Nephron (organoid): ENCODE results near the gene CLEC3B.
"Not testable (repeated sequence)": the region's sequence is repeated elsewhere in the genome, so short reads cannot be mapped to it uniquely, and the experiment has no call there.

Experiments
- H3K27ac Mint-ChIP-seq, 3 experiments: 2 replicates each; pipeline ENCODE4 v1.8.0; 2020; ENCODE audit warnings: mixed read lengths in 3 of 3, mild to moderate bottlenecking in 2 of 3, moderate library complexity in 1 of 3
- H3K27me3 Mint-ChIP-seq: 2 replicates; pipeline ENCODE4 v1.8.0; 2021; ENCODE audit warnings: low read depth, mild to moderate bottlenecking, moderate library complexity, mixed read lengths
- H3K36me3 Mint-ChIP-seq: 2 replicates; pipeline ENCODE4 v1.8.0; 2020; ENCODE audit warnings: low read depth, mixed read lengths
- H3K4me1 Mint-ChIP-seq: 2 replicates; pipeline ENCODE4 v1.8.0; 2020; ENCODE audit warnings: mixed read lengths
- H3K4me3 Mint-ChIP-seq, 3 experiments: 2 replicates each; pipeline ENCODE4 v1.8.0; 2020; ENCODE audit warnings: mild to moderate bottlenecking in 3 of 3, mixed read lengths in 3 of 3, moderate library complexity in 2 of 3
- H3K9me3 Mint-ChIP-seq: 2 replicates; pipeline ENCODE4 v1.8.0; 2020; ENCODE audit warnings: mixed read lengths
- TF ChIP-seq, protein P1 (sequence below), 3 experiments: fragments of 200-600 bp; sonication (generic); IDR thresholded peaks; one replicate each; pipeline ENCODE4 v1.5.0; 2021; ENCODE audit warnings: antibody characterized with exemption in 3 of 3; ENCODE audit not compliant: unreplicated experiment in 3 of 3

The CLEC3B gene

DNA sequence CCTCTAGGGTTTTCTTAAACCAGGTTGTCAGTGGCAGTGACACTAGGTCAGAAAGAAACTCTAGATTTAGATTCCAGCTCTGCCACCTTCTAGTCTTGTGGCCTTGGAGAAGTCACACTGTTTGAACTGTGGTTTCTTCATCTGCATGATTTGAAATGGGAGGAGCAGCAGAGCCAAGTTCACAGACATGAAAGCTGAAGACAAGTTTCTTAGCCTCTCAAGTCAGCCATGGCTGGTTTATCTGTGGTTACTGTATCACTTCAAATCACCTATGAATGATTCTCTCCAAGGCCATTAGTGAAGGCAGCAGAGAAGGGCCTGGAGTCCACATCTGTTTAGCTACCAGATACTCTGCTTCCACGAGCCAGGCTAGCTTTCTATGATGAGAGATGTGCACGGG lies 15.6 kb downstream of the CLEC3B start:
- Mint-ChIP-seq H3K4me1 (peaks cover 16% of the 10 kb centered on the region), H3K27ac (no peak overlapping the region), H3K36me3 (no peaks in the 10 kb centered on the region), H3K4me3 (no peak overlapping the region), H3K27me3 (peaks cover 31% of the 10 kb centered on the region), H3K9me3 (no peaks in the 10 kb centered on the region)
- TF ChIP-seq, protein P1, sequence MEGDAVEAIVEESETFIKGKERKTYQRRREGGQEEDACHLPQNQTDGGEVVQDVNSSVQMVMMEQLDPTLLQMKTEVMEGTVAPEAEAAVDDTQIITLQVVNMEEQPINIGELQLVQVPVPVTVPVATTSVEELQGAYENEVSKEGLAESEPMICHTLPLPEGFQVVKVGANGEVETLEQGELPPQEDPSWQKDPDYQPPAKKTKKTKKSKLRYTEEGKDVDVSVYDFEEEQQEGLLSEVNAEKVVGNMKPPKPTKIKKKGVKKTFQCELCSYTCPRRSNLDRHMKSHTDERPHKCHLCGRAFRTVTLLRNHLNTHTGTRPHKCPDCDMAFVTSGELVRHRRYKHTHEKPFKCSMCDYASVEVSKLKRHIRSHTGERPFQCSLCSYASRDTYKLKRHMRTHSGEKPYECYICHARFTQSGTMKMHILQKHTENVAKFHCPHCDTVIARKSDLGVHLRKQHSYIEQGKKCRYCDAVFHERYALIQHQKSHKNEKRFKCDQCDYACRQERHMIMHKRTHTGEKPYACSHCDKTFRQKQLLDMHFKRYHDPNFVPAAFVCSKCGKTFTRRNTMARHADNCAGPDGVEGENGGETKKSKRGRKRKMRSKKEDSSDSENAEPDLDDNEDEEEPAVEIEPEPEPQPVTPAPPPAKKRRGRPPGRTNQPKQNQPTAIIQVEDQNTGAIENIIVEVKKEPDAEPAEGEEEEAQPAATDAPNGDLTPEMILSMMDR (IDR thresholded peaks at IDR 0.05; ENCODE audit: unreplicated experiment in 3 of 3): no peak

- H3K27ac Mint-ChIP-seq: no peak overlapping the region
- H3K4me3 Mint-ChIP-seq: no peak overlapping the region
- peaks cover 29% of the 10 kb centered on the region for H3K27me3 Mint-ChIP-seq
Observed at GRCh38 chr3:45042162-45042561, 16.1 kb downstream of the CLEC3B start.

DNA sequence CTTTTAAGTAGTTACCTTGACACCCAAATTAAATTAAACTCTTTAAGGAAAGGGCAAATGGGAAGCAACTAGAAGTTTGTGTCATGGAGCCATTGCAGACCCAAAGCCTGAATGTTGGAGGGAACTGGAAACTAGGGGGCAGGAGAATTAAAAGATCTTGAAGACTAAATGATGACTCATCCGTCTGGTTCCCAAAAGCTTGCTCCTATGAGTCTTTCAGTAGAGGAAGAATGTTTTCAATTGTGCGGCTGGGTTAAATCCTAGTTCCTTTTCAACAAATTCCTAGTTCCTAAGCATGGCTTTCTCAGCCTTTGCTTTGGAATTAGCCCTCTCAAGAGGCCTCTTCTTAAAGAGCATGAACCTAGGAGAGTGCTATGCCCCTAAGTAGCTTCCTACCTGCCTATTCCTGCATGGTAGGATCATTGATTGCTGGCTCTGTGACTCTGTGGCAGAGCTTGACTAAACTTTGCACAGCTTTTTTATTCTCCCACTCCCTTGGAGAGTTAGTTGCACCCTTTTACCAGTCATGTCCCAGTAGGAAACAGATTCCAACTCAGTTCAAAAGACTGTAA lies 17.7 kb downstream of the CLEC3B start:
- Mint-ChIP-seq H3K36me3 (no peaks in the 10 kb centered on the region), H3K4me3 (no peak overlapping the region), H3K27ac (no peak overlapping the region), H3K4me1 (peaks cover 1% of the 10 kb centered on the region), H3K27me3 (peaks cover 34% of the 10 kb centered on the region), H3K9me3 (no peaks in the 10 kb centered on the region)
- TF ChIP-seq, protein P1 (IDR thresholded peaks at IDR 0.05; ENCODE audit: unreplicated experiment in 3 of 3): no peak

More at GRCh38 chr3:45042162-45042561, 16.1 kb downstream of the CLEC3B start:
- TF ChIP-seq, protein P1 (IDR thresholded peaks at IDR 0.05; ENCODE audit: unreplicated experiment in 3 of 3): no peak
- Mint-ChIP-seq H3K9me3 (no peaks in the 10 kb centered on the region), H3K36me3 (no peaks in the 10 kb centered on the region), H3K4me1 (peaks cover 11% of the 10 kb centered on the region)

DNA sequence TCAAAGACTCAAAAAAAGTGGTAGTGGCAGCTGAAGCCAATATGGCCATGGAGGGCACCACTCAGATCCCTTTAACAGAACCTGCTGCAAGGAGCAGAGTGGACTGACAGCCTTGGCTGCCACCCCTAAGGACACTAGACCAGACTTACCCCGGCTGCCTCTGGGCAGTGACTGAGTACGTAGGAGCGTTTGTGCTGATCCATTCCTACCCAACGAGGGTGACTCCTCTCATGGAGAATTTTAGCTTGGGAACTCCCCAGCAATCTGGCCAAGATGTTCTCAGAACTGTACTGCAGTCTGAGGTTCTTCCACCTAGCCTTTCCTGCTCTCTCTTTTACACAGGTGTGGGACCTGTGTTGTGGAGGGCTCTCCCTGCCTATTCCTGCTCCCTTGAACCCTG lies 22.1 kb downstream of the CLEC3B start:
- Mint-ChIP-seq H3K4me1 (no peaks in the 10 kb centered on the region), H3K27ac (no peak overlapping the region), H3K4me3 (no peak overlapping the region), H3K27me3 (peaks cover 34% of the 10 kb centered on the region), H3K9me3 (no peaks in the 10 kb centered on the region), H3K36me3 (no peaks in the 10 kb centered on the region)
- TF ChIP-seq, protein P1 (IDR thresholded peaks at IDR 0.05; ENCODE audit: unreplicated experiment in 3 of 3): no peak

DNA sequence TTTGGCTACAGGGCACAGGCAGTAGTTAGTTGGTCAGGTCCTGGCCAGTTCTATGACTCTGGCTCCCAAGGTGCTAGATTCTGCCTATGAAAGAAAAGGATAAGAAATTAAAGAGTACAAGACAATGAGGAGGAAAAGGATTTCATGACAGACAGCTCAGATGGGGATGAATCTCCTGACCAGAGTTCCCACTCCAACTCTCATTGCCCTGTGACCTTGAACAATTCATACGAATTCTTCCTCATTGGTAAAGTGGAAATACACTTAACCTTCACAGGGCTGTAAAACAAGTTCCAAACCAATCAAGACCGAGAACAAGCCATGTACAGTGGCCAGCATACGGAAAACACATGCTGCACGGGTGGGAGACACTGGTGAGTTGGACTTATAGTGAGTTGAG lies 23.7 kb downstream of the CLEC3B start:
- H3K9me3 Mint-ChIP-seq: no peaks in the 10 kb centered on the region
- no peak overlapping the region for H3K4me3 Mint-ChIP-seq
- H3K4me1 Mint-ChIP-seq: peaks cover 5% of the 10 kb centered on the region
- H3K36me3 Mint-ChIP-seq: no peaks in the 10 kb centered on the region
- no peak overlapping the region for H3K27ac Mint-ChIP-seq
- TF ChIP-seq, protein P1 (IDR thresholded peaks at IDR 0.05; ENCODE audit: unreplicated experiment in 3 of 3): no peak
- peaks cover 34% of the 10 kb centered on the region for H3K27me3 Mint-ChIP-seq

GRCh38 chr3:45051685-45052084 lies 25.6 kb downstream of the CLEC3B start:
- Mint-ChIP-seq H3K4me3 (no peak overlapping the region), H3K36me3 (no peaks in the 10 kb centered on the region), H3K27ac (no peak overlapping the region), H3K4me1 (peaks cover 18% of the 10 kb centered on the region), H3K27me3 (peaks cover 28% of the 10 kb centered on the region), H3K9me3 (no peaks in the 10 kb centered on the region)
- TF ChIP-seq, protein P1 (IDR thresholded peaks at IDR 0.05; ENCODE audit: unreplicated experiment in 3 of 3): no peak

DNA sequence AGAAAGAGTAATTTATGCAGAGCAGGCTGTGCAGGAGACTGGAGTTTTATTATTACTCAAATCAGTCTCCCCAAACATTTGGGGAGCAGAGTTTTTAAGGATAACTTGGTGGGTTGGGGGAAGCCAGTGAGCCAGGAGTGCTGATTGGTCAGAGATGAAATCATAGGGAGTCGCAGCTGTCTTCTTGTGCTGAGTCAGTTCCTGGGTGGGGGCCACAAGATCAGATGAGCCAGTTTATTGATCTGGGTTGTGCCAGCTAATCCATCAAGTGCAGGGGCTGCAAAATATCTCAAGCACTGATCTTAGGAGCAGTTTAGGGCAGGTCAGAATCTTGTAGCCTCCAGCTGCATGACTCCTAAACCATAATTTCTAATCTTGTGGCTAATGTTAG lies 27.7 kb downstream of the CLEC3B start:
- H3K4me3 Mint-ChIP-seq, H3K9me3 Mint-ChIP-seq, H3K36me3 Mint-ChIP-seq, H3K27ac Mint-ChIP-seq: not testable (repeated sequence)
- Mint-ChIP-seq H3K4me1 (peaks cover 33% of the 10 kb centered on the region), H3K27me3 (peaks cover 14% of the 10 kb centered on the region)
